ENCODE results near the gene FAM234A. TPM values are rescaled to one million over a fixed set of nuclear protein-coding genes. Genes with fewer than 3 reads are reported as not detected.
"Not testable (repeated sequence)": the region's sequence is repeated elsewhere in the genome, so short reads cannot be mapped to it uniquely, and the experiment has no call there.

Gene FAM234A
- total and polyA plus RNA-seq, 2 donors, result 12.7 to 28.3 TPM

GRCh38 chr16:245105-245504 lies 10.5 kb downstream of the FAM234A start:
- H3K9me3 ChIP-seq (ENCODE audit: control insufficient read depth in 2 of 2, insufficient read depth in 1 of 2, low read length in 1 of 2), result no peaks in the 10 kb centered on the region
- H3K27ac ChIP-seq (ENCODE audit: low read depth in 1 of 2, low read length in 1 of 2), result no peak overlapping the region
- no peak overlapping the region for H3K4me3 ChIP-seq (ENCODE audit: low read length in 2 of 2)
- WGBS, result 97% methylated on average over 9 of the region's 9 CpGs
- peaks cover 0 to 2% of the 10 kb centered on the region in 2 donors for H3K36me3 ChIP-seq (ENCODE audit: control insufficient read depth in 2 of 2, insufficient read depth in 2 of 2, low read length in 1 of 2)
- no peaks in the 10 kb centered on the region for H3K27me3 ChIP-seq (ENCODE audit: control insufficient read depth in 2 of 2, insufficient read depth in 1 of 2, low read length in 1 of 2)
- no peaks in the 10 kb centered on the region for H3K4me1 ChIP-seq (ENCODE audit: control insufficient read depth in 2 of 2, insufficient read depth in 2 of 2, low read length in 2 of 2)
- DNase-seq (ENCODE audit: low read depth in 6 of 9, low spot score in 9 of 9), result no peak

GRCh38 chr16:247027-247426 lies 12.4 kb downstream of the FAM234A start:
- no peak overlapping the region for H3K27ac ChIP-seq (ENCODE audit: low read depth in 1 of 2, low read length in 1 of 2)
- WGBS, result 98% methylated on average over 12 of the region's 12 CpGs
- no peaks in the 10 kb centered on the region for H3K27me3 ChIP-seq (ENCODE audit: control insufficient read depth in 2 of 2, insufficient read depth in 1 of 2, low read length in 1 of 2)
- H3K36me3 ChIP-seq (ENCODE audit: control insufficient read depth in 2 of 2, insufficient read depth in 2 of 2, low read length in 1 of 2), result peaks cover 0 to 7% of the 10 kb centered on the region in 2 donors
- no peaks in the 10 kb centered on the region for H3K9me3 ChIP-seq (ENCODE audit: control insufficient read depth in 2 of 2, insufficient read depth in 1 of 2, low read length in 1 of 2)
- no peak overlapping the region for H3K4me3 ChIP-seq (ENCODE audit: low read length in 2 of 2)
- no peak for DNase-seq (ENCODE audit: low read depth in 6 of 9, low spot score in 9 of 9)
- no peaks in the 10 kb centered on the region for H3K4me1 ChIP-seq (ENCODE audit: control insufficient read depth in 2 of 2, insufficient read depth in 2 of 2, low read length in 2 of 2)

GRCh38 chr16:249431-249830 lies 14.8 kb downstream of the FAM234A start:
- H3K4me3 ChIP-seq (ENCODE audit: low read length in 2 of 2), result no peak overlapping the region
- peaks cover 0 to 18% of the 10 kb centered on the region in 2 donors for H3K4me1 ChIP-seq (ENCODE audit: control insufficient read depth in 2 of 2, insufficient read depth in 2 of 2, low read length in 2 of 2)
- no peak for DNase-seq (ENCODE audit: low read depth in 6 of 9, low spot score in 9 of 9)
- 92% methylated on average over 12 of the region's 12 CpGs for WGBS
- no peaks in the 10 kb centered on the region for H3K9me3 ChIP-seq (ENCODE audit: control insufficient read depth in 2 of 2, insufficient read depth in 1 of 2, low read length in 1 of 2)
- H3K36me3 ChIP-seq (ENCODE audit: control insufficient read depth in 2 of 2, insufficient read depth in 2 of 2, low read length in 1 of 2), result peaks cover 8 to 9% of the 10 kb centered on the region in 2 donors
- H3K27ac ChIP-seq (ENCODE audit: low read depth in 1 of 2, low read length in 1 of 2), result no peak overlapping the region
- H3K27me3 ChIP-seq (ENCODE audit: control insufficient read depth in 2 of 2, insufficient read depth in 1 of 2, low read length in 1 of 2), result no peaks in the 10 kb centered on the region

GRCh38 chr16:252366-253337 lies 18.0 kb downstream of the FAM234A start:
- WGBS, result 53% methylated on average over 30 of the region's 30 CpGs
- DNase-seq (ENCODE audit: low read depth in 6 of 9, low spot score in 9 of 9), result peak in 6 of 9 donors; percentile 14 to 48 (median 20)
- Histone ChIP-seq H3K36me3 (ENCODE audit: control insufficient read depth in 2 of 2, insufficient read depth in 2 of 2, low read length in 1 of 2) (peaks cover 12 to 27% of the 10 kb centered on the region in 2 donors), H3K4me3 (ENCODE audit: low read length in 2 of 2) (no peak overlapping the region), H3K4me1 (ENCODE audit: control insufficient read depth in 2 of 2, insufficient read depth in 2 of 2, low read length in 2 of 2) (peaks cover 0 to 18% of the 10 kb centered on the region in 2 donors), H3K27me3 (ENCODE audit: control insufficient read depth in 2 of 2, insufficient read depth in 1 of 2, low read length in 1 of 2) (no peaks in the 10 kb centered on the region), H3K9me3 (ENCODE audit: control insufficient read depth in 2 of 2, insufficient read depth in 1 of 2, low read length in 1 of 2) (no peaks in the 10 kb centered on the region), H3K27ac (ENCODE audit: low read depth in 1 of 2, low read length in 1 of 2) (peak overlapping the region; percentile 1 to 59)

- peak in 1 of 9 donors; percentile 21 for DNase-seq (ENCODE audit: low read depth in 6 of 9, low spot score in 9 of 9)
- 82% methylated on average over 6 of the region's 6 CpGs for WGBS
- no peaks in the 10 kb centered on the region for H3K9me3 ChIP-seq (ENCODE audit: control insufficient read depth in 2 of 2, insufficient read depth in 1 of 2, low read length in 1 of 2)
- no peaks in the 10 kb centered on the region for H3K27me3 ChIP-seq (ENCODE audit: control insufficient read depth in 2 of 2, insufficient read depth in 1 of 2, low read length in 1 of 2)
- H3K27ac ChIP-seq (ENCODE audit: low read depth in 1 of 2, low read length in 1 of 2), result no peak overlapping the region
- H3K4me1 ChIP-seq (ENCODE audit: control insufficient read depth in 2 of 2, insufficient read depth in 2 of 2, low read length in 2 of 2), result peaks cover 0 to 18% of the 10 kb centered on the region in 2 donors
- peaks cover 12 to 27% of the 10 kb centered on the region in 2 donors for H3K36me3 ChIP-seq (ENCODE audit: control insufficient read depth in 2 of 2, insufficient read depth in 2 of 2, low read length in 1 of 2)
- H3K4me3 ChIP-seq (ENCODE audit: low read length in 2 of 2), result no peak overlapping the region
These were observed 19.2 kb downstream of the FAM234A start for GRCh38 chr16:253833-254232.

GRCh38 chr16:254461-254860 lies 19.8 kb downstream of the FAM234A start:
- WGBS, result 96% methylated on average over 25 of the region's 25 CpGs
- no peaks in the 10 kb centered on the region for H3K27me3 ChIP-seq (ENCODE audit: control insufficient read depth in 2 of 2, insufficient read depth in 1 of 2, low read length in 1 of 2)
- H3K4me3 ChIP-seq (ENCODE audit: low read length in 2 of 2), result no peak overlapping the region
- H3K9me3 ChIP-seq (ENCODE audit: control insufficient read depth in 2 of 2, insufficient read depth in 1 of 2, low read length in 1 of 2), result no peaks in the 10 kb centered on the region
- no peak overlapping the region for H3K27ac ChIP-seq (ENCODE audit: low read depth in 1 of 2, low read length in 1 of 2)
- DNase-seq (ENCODE audit: low read depth in 6 of 9, low spot score in 9 of 9), result no peak
- H3K36me3 ChIP-seq (ENCODE audit: control insufficient read depth in 2 of 2, insufficient read depth in 2 of 2, low read length in 1 of 2), result peaks cover 13 to 31% of the 10 kb centered on the region in 2 donors
- peaks cover 0 to 18% of the 10 kb centered on the region in 2 donors for H3K4me1 ChIP-seq (ENCODE audit: control insufficient read depth in 2 of 2, insufficient read depth in 2 of 2, low read length in 2 of 2)

GRCh38 chr16:255183-255582 lies 20.6 kb downstream of the FAM234A start:
- Histone ChIP-seq H3K9me3 (ENCODE audit: control insufficient read depth in 2 of 2, insufficient read depth in 1 of 2, low read length in 1 of 2) (no peaks in the 10 kb centered on the region), H3K4me3 (ENCODE audit: low read length in 2 of 2) (no peak overlapping the region), H3K27me3 (ENCODE audit: control insufficient read depth in 2 of 2, insufficient read depth in 1 of 2, low read length in 1 of 2) (no peaks in the 10 kb centered on the region), H3K4me1 (ENCODE audit: control insufficient read depth in 2 of 2, insufficient read depth in 2 of 2, low read length in 2 of 2) (peaks cover 0 to 18% of the 10 kb centered on the region in 2 donors), H3K36me3 (ENCODE audit: control insufficient read depth in 2 of 2, insufficient read depth in 2 of 2, low read length in 1 of 2) (peaks cover 20 to 35% of the 10 kb centered on the region in 2 donors), H3K27ac (ENCODE audit: low read depth in 1 of 2, low read length in 1 of 2) (no peak overlapping the region)
- DNase-seq (ENCODE audit: low read depth in 6 of 9, low spot score in 9 of 9), result no peak
- WGBS, result 98% methylated on average over 6 of the region's 6 CpGs

- H3K36me3 ChIP-seq (ENCODE audit: control insufficient read depth in 2 of 2, insufficient read depth in 2 of 2, low read length in 1 of 2), result peaks cover 34 to 52% of the 10 kb centered on the region in 2 donors
- H3K27ac ChIP-seq (ENCODE audit: low read depth in 1 of 2, low read length in 1 of 2); DNase-seq (ENCODE audit: low read depth in 6 of 9, low spot score in 9 of 9); H3K27me3 ChIP-seq (ENCODE audit: control insufficient read depth in 2 of 2, insufficient read depth in 1 of 2, low read length in 1 of 2); H3K4me3 ChIP-seq (ENCODE audit: low read length in 2 of 2); H3K9me3 ChIP-seq (ENCODE audit: control insufficient read depth in 2 of 2, insufficient read depth in 1 of 2, low read length in 1 of 2); H3K4me1 ChIP-seq (ENCODE audit: control insufficient read depth in 2 of 2, insufficient read depth in 2 of 2, low read length in 2 of 2): not testable (repeated sequence)
- WGBS, result 97% methylated on average over 10 of the region's 13 CpGs
These were observed 23.5 kb downstream of the FAM234A start for GRCh38 chr16:258091-258490.

- Histone ChIP-seq H3K4me3 (ENCODE audit: low read length in 2 of 2) (no peak overlapping the region), H3K36me3 (ENCODE audit: control insufficient read depth in 2 of 2, insufficient read depth in 2 of 2, low read length in 1 of 2) (peaks cover 36 to 63% of the 10 kb centered on the region in 2 donors), H3K27ac (ENCODE audit: low read depth in 1 of 2, low read length in 1 of 2) (no peak overlapping the region), H3K9me3 (ENCODE audit: control insufficient read depth in 2 of 2, insufficient read depth in 1 of 2, low read length in 1 of 2) (no peaks in the 10 kb centered on the region), H3K27me3 (ENCODE audit: control insufficient read depth in 2 of 2, insufficient read depth in 1 of 2, low read length in 1 of 2) (no peaks in the 10 kb centered on the region), H3K4me1 (ENCODE audit: control insufficient read depth in 2 of 2, insufficient read depth in 2 of 2, low read length in 2 of 2) (peaks cover 0 to under 1% of the 10 kb centered on the region in 2 donors)
- WGBS, result 94% methylated on average over 10 of the region's 10 CpGs
- no peak for DNase-seq (ENCODE audit: low read depth in 6 of 9, low spot score in 9 of 9)
These were observed 24.6 kb downstream of the FAM234A start for GRCh38 chr16:259226-259625.

All from thymus (tissue), 11 donors.